GM12874 (cell line): ENCODE results near the gene MPRIP.

Experiments
- TF ChIP-seq, protein P1 (sequence below): IDR thresholded peaks from 2 replicates; pipeline ENCODE4 v1.5.1; 2011; ENCODE audit warnings: low read depth, mild to moderate bottlenecking, control low read depth, low read length, moderate library complexity; ENCODE audit not compliant: insufficient read depth

Gene MPRIP

DNA sequence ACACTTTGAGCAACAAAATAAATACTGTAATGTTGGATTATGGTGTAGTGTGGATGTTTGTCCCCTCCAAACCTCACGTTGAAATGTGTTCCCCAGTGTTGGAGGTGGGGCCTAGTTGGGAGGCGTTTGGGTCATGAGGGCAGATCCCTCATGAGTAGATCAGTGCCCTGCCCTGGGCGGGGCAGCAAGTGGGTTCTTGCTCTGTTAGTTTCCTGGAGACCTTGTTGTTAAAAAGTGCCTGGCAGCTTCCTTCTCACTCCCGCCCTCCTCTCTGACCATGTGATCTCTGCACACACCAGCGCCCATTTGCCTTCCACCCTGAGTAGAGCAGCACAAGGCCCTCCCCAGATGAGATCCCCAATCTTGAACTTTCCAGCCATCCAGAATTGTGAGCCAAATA, 67.7 kb downstream of the MPRIP start:
- TF ChIP-seq, protein P1, sequence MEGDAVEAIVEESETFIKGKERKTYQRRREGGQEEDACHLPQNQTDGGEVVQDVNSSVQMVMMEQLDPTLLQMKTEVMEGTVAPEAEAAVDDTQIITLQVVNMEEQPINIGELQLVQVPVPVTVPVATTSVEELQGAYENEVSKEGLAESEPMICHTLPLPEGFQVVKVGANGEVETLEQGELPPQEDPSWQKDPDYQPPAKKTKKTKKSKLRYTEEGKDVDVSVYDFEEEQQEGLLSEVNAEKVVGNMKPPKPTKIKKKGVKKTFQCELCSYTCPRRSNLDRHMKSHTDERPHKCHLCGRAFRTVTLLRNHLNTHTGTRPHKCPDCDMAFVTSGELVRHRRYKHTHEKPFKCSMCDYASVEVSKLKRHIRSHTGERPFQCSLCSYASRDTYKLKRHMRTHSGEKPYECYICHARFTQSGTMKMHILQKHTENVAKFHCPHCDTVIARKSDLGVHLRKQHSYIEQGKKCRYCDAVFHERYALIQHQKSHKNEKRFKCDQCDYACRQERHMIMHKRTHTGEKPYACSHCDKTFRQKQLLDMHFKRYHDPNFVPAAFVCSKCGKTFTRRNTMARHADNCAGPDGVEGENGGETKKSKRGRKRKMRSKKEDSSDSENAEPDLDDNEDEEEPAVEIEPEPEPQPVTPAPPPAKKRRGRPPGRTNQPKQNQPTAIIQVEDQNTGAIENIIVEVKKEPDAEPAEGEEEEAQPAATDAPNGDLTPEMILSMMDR = no peak

DNA sequence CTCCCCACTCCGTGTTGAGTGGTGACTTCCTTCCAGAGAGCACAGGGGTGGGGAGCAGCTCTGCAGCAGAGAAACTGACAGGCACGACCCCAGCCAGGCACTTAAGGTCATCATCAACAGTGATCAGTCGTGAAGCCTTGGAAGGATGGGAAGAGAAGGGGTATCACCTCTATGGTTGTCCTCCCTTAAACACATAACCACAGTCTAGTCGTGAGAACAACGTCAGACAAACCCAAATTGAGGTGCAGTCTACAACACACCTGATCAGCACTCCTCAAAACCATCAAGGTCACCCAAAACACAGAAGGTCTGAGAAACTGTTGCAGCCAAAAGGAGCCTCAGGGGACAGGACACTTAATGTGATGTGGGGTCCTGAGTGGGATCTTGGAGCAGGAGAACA, 68.3 kb downstream of the MPRIP start:
- TF ChIP-seq, protein P1 = no peak

DNA sequence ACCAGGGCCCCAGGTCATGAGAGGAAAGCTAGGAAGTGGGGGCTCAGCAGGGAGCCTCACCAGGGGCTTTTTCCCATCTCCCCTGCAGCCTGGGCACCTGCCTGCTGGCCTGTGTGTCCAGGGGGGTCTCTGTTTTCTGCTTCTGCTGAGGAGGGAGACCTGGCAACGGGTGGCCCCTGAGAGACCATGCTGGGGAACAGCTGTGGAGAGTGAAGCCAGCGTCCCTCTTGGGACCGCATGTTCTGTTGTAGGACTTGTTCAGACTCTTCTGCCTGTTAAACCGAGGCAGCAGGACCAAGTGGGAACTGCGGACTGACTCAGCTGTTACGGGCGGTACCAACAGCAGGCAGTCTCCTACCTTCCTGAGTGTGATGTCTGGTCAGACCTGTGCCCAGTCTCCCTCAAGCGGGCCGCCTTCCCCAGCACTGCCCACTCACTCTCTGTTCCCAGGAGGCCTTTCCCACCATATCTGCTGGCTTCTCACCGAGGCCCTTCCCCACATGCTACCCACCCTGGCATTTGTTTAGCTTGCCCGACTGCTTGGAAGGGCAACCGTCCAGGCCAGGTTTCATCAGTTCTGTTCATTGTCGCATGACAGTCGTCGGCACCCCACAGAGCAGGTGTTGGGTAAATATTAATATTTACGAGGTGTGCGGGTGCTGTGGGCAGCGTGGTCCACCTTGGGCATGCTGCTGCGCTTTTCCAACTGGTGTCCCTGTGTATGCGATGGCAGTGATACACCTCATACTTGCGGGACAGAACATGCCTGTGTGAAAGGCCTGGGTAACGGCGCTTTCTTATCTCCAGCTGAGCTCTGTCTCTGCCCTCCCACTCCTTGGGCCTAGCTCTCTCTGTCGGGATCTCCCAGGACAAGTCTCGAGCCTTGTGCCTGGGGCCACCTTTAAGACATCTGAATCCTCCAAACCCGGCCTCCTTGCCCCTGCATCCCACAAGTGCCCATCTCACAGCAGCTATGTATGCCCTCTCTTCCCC, 69.4 kb downstream of the MPRIP start:
- TF ChIP-seq, protein P1 = no peak

DNA sequence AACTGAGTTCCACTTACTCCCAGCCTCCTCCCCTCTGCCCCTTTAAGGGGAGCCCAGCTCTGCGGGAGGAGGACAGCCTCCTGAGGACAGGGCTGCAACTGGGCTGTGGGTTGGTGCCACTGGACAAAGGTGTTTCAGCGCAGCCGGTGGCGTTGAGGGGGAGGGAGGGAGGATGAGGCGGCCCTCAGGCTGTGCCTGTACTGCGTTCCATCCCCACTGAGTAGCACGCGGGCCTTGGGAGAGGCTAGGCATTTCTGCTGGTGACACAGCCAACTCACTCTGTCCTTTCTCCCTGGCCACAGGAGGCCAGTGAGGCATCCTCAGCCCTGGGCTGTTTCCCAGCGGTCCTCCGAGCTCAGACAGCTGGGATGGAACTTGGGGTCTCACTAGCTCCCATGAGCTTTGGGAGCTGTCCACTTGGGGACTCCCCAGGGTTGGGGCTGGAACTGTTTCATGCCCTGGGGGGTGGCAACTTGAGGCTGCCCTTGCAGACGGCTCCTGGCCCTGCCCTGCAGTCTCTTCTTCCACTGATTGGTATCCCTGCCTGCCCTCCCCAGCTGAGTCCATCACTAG, 70.5 kb downstream of the MPRIP start:
- TF ChIP-seq, protein P1 = no peak

DNA sequence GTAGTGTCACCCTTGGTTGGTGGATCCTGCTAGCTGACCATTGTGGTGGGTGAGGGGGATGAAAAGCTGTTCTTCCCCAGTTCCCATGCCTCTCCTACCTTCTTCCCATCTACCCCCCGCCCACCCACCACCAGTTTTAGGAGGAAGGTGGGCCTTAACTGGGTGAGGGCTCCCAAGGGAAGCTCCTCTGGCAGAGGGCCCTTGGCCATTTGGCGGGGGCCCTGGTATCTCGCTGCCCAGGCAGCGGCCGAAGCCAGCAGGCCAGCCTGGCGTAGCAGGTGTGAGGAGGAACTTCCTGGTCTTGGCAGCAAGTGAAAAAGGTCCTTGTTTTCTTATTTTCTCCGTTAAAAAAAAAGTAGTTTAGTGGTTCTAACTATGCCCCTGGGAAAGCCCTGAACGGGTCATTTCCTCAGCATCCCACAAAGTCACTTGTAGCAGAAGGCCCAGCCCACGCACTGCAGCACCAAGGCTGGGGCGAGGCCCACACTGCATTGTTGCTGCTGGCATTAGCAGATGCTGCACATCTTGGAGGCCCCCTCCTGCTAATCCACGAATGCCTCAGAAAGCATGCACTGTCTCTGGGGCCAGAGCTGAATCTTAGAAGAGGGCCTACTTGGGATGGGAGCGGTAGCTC, 72.5 kb downstream of the MPRIP start:
- TF ChIP-seq, protein P1 = no peak

DNA sequence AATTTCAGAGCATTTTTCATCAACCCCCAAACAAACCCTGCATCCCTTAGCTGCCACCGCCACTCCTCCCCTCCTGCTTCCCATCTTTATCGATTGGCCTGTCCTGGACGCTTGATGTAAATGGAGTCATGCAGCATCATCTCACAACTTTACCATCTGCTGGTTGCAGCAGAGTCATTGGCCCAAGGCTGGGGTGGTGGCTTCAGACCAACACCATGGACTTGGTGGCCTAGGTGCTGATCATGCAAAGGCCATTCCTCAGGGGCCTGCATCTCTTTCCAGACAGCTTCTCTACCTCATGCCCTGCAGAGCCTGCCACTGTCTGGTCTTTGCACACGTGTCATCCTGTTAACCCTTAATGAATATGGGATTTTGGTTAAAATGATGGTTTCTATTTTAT, 73.4 kb downstream of the MPRIP start:
- TF ChIP-seq, protein P1 = no peak

DNA sequence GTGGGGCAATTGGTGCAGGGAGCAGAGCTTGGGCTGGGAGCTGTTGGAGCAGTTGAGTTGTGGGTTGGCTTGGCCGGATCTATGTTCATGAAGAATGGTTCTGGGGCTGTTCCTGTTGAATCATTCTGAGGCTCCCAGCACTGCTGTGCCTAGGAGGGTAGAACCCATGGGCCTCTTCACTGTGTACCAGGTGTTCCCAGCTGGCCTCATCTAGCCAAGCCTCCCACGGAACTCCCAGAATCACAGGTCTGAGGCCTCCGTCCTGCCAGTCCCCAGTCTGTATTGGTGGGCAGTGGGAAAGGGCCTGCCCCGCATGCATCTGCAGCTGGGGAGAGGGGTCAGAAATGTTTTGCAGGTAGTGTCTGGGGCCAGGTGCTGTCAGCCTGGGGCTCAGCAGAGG, 74.1 kb downstream of the MPRIP start:
- TF ChIP-seq, protein P1 = no peak
